ENCODE measurements around the gene LIM2.

Gene LIM2

GRCh38 chr19:51330366-51330765, 57.4 kb downstream of the LIM2 start:
- TF ChIP-seq CTCF (IDR thresholded peaks at IDR 0.05; ENCODE audit: control extremely low read depth, extremely low read depth, low read depth, missing control alignments) = no peak
- ChIA-PET POLR2A (no interaction called here), CTCF (interaction anchor here (1.1 kb wide), 1 partner anchor 9 kb away, joined by 4 read pairs; no protein-coding TSS in a partner anchor)
- DNase-seq (ENCODE audit: extremely low spot score) = no peak

Data from GM10248 (cell line).